Measurements from ENCODE around the gene LITAF. TPM values are rescaled to one million over a fixed set of nuclear protein-coding genes. Genes with fewer than 3 reads are reported as not detected.

The LITAF gene
- polyA plus RNA-seq, 2 of the 4 experiments (the other 2 are of a cell fraction): 197 to 227 TPM

DNA sequence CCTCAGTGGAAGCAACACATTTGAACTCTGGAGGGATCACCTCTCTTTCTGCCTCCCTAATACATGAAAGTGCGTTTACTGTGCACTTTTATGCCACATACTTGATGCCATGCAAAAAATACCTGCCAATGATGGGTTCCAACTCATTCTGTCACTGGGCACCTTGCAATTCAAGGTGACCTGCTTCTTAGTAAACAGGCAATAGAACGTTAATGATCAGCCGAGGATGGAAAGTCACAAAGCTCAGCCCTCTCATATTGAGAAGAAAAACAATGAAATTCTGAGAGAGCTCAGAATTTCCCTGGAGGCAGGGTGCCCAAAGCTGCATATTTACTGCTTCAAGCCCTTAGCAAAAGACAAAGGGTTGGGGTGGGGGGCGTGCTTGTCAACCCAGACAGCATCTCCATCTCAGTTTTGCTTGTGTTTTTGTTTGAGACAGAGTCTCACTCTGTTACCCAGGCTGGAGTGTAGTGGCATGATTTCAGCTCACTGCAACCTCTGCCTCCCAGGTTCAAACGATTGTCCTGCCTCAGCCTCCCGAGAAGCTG lies 23.2 kb downstream of the LITAF start:
- Histone ChIP-seq H3K4me1 (peaks cover 59% of the 10 kb centered on the region), H3K27ac (peak overlapping the region in 1 of 2 experiments; percentile 79; a peak in 3 of 6 replicates), H3K9me3 (peaks cover 4% of the 10 kb centered on the region; the same call in 1 of the 3 replicates), H3K4me3 (no peak overlapping the region), H3K4me2 (no peak overlapping the region)
- TF ChIP-seq FOSL2 (IDR thresholded peaks at IDR 0.05) (no peak), FOSL2 (CRISPR knock-in tag; IDR thresholded peaks at IDR 0.05) (no peak), GATA3 (IDR thresholded peaks at IDR 0.05; ENCODE audit: borderline replicate concordance) (no peak), POLR2AphosphoS2 (conservative IDR thresholded peaks at IDR 0.05; ENCODE audit: low read length) (no peak), HOXB5 (CRISPR knock-in tag; IDR thresholded peaks at IDR 0.05) (no peak), NPAS2 (CRISPR knock-in tag; IDR thresholded peaks at IDR 0.05; ENCODE audit: borderline replicate concordance) (no peak), HOXA7 (CRISPR knock-in tag; IDR thresholded peaks at IDR 0.05) (no peak), CHD4 (IDR thresholded peaks at IDR 0.05; ENCODE audit: borderline replicate concordance) (no peak), TFCP2L1 (CRISPR knock-in tag; IDR thresholded peaks at IDR 0.05) (no peak), RARB (CRISPR knock-in tag; IDR thresholded peaks at IDR 0.05) (no peak), HOXB13 (CRISPR knock-in tag; IDR thresholded peaks at IDR 0.05; ENCODE audit: low read depth) (no peak), CHD2 (IDR thresholded peaks at IDR 0.05; ENCODE audit: low read length, partially characterized antibody) (no peak), ZFP36 (IDR thresholded peaks at IDR 0.05; ENCODE audit: borderline replicate concordance, partially characterized antibody) (no peak), MAZ (IDR thresholded peaks at IDR 0.05; ENCODE audit: borderline replicate concordance, low read depth, low read length) (no peak)
- TF ChIP-seq, protein P1, sequence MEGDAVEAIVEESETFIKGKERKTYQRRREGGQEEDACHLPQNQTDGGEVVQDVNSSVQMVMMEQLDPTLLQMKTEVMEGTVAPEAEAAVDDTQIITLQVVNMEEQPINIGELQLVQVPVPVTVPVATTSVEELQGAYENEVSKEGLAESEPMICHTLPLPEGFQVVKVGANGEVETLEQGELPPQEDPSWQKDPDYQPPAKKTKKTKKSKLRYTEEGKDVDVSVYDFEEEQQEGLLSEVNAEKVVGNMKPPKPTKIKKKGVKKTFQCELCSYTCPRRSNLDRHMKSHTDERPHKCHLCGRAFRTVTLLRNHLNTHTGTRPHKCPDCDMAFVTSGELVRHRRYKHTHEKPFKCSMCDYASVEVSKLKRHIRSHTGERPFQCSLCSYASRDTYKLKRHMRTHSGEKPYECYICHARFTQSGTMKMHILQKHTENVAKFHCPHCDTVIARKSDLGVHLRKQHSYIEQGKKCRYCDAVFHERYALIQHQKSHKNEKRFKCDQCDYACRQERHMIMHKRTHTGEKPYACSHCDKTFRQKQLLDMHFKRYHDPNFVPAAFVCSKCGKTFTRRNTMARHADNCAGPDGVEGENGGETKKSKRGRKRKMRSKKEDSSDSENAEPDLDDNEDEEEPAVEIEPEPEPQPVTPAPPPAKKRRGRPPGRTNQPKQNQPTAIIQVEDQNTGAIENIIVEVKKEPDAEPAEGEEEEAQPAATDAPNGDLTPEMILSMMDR (IDR thresholded peaks at IDR 0.05): no peak
- TF ChIP-seq, protein P2, sequence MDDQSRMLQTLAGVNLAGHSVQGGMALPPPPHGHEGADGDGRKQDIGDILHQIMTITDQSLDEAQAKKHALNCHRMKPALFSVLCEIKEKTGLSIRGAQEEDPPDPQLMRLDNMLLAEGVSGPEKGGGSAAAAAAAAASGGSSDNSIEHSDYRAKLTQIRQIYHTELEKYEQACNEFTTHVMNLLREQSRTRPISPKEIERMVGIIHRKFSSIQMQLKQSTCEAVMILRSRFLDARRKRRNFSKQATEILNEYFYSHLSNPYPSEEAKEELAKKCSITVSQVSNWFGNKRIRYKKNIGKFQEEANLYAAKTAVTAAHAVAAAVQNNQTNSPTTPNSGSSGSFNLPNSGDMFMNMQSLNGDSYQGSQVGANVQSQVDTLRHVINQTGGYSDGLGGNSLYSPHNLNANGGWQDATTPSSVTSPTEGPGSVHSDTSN (IDR thresholded peaks at IDR 0.05): no peak
- 69% methylated on average over 6 of the region's 6 CpGs for WGBS (ENCODE audit: missing lambda C conversion rate)
- no peak for DNase-seq (ENCODE audit: low read depth in 1 of 2, low spot score in 1 of 2)
- ChIA-PET POLR2A (no interaction called here), CTCF (interaction anchor here (1.2 to 1.4 kb wide), 2 partner anchors 77 to 167 kb away, joined by 4 to 6 read pairs; no protein-coding TSS in a partner anchor)
- no peak for FAIRE-seq
- ATAC-seq: no peak

DNA sequence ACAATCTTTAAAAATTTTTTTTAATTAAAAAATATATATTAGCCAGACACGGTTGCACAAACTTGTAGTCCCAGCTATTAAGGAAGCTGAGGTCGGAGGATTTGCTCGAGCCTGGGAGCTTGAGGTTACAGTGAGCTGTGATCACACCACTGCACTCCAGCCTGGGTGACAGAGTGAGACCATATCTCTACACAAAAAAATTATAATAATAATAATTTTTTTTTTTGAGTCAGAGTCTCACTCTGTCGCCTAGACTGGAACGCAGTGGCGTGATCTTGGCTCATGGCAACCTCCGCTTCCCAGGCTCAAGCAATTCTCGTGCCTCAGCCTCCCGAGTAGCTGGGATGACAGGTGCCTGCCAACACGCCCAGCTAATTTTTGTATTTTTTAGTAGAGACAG lies 23.8 kb downstream of the LITAF start:
- TF ChIP-seq FOSB (CRISPR knock-in tag; IDR thresholded peaks at IDR 0.05): no peak
- TF ChIP-seq HOXA7 (CRISPR knock-in tag; IDR thresholded peaks at IDR 0.05): no peak
- no peak for TF ChIP-seq JUN (IDR thresholded peaks at IDR 0.05)
- TF ChIP-seq, protein P3, sequence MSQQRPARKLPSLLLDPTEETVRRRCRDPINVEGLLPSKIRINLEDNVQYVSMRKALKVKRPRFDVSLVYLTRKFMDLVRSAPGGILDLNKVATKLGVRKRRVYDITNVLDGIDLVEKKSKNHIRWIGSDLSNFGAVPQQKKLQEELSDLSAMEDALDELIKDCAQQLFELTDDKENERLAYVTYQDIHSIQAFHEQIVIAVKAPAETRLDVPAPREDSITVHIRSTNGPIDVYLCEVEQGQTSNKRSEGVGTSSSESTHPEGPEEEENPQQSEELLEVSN (IDR thresholded peaks at IDR 0.05; ENCODE audit: borderline replicate concordance, low read depth): no peak
- no peak for TF ChIP-seq SMC3 (IDR thresholded peaks at IDR 0.05)
- TF ChIP-seq POLR2AphosphoS2 (conservative IDR thresholded peaks at IDR 0.05; ENCODE audit: low read length): no peak
- TF ChIP-seq, protein P4, sequence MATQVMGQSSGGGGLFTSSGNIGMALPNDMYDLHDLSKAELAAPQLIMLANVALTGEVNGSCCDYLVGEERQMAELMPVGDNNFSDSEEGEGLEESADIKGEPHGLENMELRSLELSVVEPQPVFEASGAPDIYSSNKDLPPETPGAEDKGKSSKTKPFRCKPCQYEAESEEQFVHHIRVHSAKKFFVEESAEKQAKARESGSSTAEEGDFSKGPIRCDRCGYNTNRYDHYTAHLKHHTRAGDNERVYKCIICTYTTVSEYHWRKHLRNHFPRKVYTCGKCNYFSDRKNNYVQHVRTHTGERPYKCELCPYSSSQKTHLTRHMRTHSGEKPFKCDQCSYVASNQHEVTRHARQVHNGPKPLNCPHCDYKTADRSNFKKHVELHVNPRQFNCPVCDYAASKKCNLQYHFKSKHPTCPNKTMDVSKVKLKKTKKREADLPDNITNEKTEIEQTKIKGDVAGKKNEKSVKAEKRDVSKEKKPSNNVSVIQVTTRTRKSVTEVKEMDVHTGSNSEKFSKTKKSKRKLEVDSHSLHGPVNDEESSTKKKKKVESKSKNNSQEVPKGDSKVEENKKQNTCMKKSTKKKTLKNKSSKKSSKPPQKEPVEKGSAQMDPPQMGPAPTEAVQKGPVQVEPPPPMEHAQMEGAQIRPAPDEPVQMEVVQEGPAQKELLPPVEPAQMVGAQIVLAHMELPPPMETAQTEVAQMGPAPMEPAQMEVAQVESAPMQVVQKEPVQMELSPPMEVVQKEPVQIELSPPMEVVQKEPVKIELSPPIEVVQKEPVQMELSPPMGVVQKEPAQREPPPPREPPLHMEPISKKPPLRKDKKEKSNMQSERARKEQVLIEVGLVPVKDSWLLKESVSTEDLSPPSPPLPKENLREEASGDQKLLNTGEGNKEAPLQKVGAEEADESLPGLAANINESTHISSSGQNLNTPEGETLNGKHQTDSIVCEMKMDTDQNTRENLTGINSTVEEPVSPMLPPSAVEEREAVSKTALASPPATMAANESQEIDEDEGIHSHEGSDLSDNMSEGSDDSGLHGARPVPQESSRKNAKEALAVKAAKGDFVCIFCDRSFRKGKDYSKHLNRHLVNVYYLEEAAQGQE (IDR thresholded peaks at IDR 0.05): no peak
- no peak for TF ChIP-seq EHMT2 (IDR thresholded peaks at IDR 0.05; ENCODE audit: low read depth)
- no peak for TF ChIP-seq PHF8 (IDR thresholded peaks at IDR 0.05; ENCODE audit: borderline replicate concordance, low read depth)
- no peak for TF ChIP-seq HOXB13 (CRISPR knock-in tag; IDR thresholded peaks at IDR 0.05; ENCODE audit: low read depth)
- TF ChIP-seq ZSCAN20 (CRISPR knock-in tag; IDR thresholded peaks at IDR 0.05): no peak
- no peak for TF ChIP-seq NR3C1 (IDR thresholded peaks at IDR 0.05)
- FAIRE-seq: no peak
- H3K27ac ChIP-seq: peak overlapping the region in 1 of 2 experiments; percentile 79; a peak in 4 of 6 replicates
- peaks cover 11% of the 10 kb centered on the region for H3K9me3 ChIP-seq
- H3K4me3 ChIP-seq: no peak overlapping the region
- ATAC-seq: no peak
- H3K4me1 ChIP-seq: peaks cover 57% of the 10 kb centered on the region
- H3K4me2 ChIP-seq: no peak overlapping the region
- no peak for DNase-seq (ENCODE audit: low read depth in 1 of 2, low spot score in 1 of 2)
- WGBS (ENCODE audit: missing lambda C conversion rate): 94% methylated on average over 10 of the region's 10 CpGs
- CTCF ChIA-PET: interaction anchor here (1.2 to 1.4 kb wide), 2 partner anchors 78 to 166 kb away, joined by 4 to 6 read pairs; no protein-coding TSS in a partner anchor
- POLR2A ChIA-PET: no interaction called here

All from A549 (cell line).